HG03060 (cell line): ENCODE data around the gene MSANTD3.
"Not testable (repeated sequence)": the region's sequence is repeated elsewhere in the genome, so short reads cannot be mapped to it uniquely, and the experiment has no call there.

Experiments used
- ATAC-seq: cut with Tn5 transposase; IDR thresholded peaks from one replicate; pipeline ENCODE4 v1.9.1; 2021; ENCODE audit warnings: low read depth, moderate number of reproducible peaks; ENCODE audit not compliant: unreplicated experiment

MSANTD3 gene

DNA sequence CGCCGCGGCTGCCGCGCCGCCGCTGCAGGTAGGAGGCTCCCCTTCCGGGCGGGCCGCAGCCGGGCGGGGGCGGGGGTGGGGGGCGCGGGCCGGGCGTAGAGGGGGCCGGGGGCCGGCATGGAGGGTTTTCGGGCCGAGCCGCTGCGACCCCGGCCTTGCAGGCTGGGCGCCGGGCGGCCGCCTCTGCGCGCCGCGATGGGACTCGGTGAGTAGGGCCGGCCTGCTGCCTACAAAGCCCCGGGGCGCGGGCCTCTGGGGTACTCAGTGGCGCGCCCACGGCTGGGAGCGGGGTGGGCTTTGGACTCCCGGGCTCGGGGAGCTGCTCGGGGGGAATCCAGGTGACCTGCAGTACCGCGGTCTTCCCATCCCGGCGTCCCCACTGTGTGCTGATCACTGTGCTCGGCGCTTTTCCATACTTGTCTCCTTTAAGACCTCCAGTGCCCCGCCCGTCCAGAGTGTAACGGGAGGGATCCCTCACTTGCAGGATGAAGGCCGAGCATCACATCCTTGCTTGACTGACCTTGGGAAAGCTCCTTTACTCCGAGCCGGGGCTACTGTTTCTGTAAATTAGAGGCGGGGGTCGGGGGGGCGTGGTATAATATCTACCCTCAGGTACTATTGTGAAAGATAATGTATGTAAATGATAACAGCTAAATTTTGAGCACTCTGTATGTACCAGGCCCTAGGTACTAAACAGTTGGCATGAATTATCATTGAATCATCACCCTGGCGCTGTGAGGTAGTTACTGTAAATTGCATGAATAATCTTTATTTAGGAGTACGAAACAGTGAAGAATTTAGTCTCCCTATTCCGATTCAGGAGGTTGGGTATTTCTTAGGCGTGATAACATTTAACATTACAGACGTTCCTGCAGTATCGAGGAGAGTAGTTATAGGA is 672 bp downstream of the MSANTD3 start:
- ATAC-seq: no peak

DNA sequence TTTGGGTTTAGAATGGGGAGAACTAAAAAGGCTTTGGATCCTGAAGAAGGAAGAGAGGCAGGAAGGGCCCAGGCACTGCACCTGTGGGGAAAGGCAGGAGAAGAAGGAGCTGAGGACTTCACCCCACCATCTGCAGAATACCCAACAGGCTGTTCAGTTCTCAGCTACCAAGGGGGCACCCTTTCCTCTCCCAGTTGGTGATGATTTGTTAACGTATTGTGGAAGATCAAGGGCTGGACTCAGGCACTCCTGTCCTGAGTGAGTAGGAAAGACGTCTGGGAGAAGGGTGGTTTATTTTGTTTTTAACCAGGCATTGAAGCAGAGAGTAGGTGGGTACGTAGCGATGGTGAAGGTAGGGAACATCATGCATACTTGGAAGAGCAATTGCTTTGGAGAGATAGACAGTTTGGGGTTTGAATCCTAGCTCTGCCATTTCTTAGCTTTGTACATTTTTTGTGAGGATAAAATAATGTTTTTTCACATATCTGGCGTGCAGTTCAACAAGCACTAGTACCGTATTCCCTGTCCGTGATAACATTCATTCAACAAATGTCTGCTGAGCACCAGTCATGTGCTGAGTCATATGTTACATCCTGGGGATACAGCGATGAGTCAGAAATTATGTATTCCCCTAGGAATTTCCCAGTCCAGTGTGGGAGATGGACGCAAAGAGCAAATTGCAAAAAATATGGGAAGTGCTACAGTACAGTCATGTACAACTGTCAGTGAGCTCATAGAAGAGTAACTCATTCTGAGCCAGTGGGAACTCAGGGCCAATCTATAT is 2.1 kb downstream of the MSANTD3 start:
- ATAC-seq: no peak

DNA sequence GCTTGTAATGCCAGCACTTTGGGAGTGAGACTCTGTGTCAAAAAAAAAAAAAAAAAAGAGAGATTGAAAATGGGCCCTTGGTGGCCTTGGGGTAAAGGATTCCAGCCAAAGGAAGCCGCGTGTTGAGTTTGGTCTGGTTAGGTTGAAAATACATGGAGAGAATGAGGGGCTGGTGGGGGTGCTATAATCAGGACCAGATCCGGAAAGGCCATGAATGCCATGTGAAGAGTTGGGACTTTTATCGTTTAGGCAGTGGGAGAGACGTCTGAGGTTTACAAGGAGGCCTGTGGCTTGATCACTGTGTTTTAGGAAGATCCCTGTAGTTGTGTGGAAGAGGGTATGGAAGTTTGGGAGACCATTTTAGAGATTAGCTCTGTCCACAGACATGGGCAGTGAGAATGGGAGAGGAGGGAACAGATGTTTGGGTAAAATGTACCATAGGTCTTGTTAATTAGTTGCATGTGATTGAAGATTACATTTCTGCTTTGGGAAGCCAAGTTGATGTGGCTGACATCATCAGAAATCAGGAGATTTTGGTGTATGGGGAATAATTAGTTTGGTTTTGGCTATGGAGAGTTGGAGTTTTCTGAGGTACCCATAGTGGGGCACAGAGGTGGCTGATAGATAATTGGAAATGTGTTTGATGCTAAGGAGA is 3.5 kb downstream of the MSANTD3 start:
- no peak for ATAC-seq

DNA sequence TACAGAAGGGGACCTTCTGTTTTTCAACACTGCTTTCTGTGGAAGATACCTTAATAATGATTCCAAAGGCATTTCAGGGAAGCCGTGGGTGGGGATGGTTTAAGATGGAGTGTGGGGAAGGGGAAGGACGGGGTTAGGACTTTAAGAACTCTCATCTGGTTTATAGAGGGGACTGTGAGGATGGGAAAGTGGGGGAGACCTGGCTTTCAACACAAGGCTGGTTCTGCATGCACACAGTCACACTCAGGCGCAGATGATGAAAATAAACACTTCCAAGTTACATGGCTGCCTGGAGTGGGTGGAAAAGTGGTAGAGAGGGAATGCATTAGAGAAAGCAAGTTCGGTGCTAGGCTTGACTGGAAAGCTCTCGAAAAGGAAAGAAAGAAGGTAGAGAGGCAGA is 4.9 kb downstream of the MSANTD3 start:
- no peak for ATAC-seq

DNA sequence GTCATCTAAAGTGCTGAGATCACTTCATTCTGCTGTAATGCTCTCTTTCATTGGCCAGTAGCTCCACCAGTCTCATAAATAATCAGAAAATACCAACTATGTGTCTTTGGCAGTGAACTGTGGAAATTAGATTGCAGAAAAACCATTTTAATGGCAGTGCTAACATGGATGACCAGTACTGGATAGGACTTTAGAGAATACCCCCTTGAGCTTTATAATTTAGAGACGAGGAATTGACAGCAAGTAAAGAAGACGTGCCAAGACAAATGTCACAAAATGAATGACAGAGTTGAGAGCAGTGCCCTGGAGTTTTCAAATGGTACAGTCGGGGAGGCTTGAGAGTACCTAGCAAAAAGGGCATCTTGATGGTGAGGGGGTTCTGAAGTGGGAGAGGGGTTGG is 5.8 kb downstream of the MSANTD3 start:
- no peak for ATAC-seq

DNA sequence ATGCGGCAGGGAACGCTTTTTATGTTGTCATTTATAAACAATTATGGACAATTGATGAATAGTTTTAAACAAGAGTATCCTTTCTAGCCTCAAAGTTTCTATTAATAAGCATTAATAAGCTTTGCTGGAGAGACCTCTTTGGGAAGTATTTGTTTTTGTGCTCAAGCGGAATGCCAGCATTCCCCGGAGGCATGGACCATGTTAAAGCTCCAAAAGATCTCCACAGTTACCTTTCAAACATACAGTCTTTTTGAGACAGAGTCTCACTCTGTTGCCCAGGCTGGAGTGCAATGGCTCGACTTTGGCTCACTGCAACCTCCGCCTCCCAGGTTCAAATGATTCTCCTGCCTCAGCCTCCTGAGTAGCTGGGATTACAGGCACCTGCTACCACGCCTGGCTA is 9.6 kb downstream of the MSANTD3 start:
- no peak for ATAC-seq

DNA sequence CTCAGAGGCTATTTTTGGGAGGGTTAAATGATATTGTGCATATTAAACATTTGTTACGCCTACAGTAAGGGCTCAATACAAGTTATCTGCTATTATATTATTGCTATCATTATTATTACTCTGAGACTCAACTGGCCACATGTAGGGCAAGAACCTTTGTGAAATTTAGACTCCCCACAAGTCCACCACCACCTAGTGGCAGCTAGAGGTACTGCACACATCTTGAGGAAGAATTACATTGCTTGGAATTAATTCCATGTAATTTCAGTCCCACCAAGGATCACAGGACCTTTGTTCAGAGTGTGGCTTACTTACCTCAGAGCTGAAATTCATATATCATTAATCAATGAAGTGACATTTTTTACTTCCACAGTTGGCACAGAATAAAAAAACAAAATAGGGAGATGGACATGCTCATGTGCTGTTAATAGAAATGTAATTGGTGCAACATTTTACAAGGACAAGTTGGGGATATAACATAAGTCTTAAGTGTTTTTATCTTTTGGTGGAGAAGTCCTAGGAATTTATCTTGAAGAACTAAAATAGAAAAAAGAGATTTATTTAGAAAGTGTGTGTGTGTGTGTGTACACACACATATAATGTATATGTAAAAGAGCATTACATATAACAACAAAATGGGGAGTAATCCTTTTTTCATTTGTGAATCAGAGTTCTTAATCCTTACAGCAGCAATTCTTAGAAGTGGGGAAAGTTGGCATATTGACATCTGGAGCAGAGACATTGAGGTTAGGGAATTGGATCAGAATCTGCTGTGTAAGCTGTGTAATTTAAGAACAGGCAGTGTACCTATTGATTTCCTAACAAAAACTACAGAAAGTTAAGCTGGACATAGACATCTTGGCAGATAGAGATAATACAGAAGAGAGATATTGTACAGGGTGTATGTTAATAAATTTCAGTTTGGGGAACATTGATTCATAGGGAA is 11.2 kb downstream of the MSANTD3 start:
- ATAC-seq: no peak

DNA sequence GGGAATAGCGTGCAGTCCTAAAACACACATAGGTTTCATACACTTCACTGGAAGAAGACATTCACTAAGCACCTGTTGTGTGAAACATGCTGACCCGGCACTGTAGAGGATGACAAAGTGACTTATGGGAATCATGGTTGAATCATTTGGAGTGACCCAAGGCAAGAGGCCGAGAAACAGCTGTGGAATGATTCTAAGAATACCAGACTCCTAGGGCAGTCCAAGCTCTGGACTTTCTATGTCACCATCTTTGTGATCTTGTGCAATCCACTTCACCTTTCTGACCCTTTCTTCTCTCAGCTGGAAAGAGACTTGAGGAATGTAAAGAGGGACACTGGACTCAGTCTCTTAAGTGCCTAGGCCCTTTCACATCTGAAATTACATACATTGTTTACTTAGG is 13.1 kb downstream of the MSANTD3 start:
- ATAC-seq: no peak

DNA sequence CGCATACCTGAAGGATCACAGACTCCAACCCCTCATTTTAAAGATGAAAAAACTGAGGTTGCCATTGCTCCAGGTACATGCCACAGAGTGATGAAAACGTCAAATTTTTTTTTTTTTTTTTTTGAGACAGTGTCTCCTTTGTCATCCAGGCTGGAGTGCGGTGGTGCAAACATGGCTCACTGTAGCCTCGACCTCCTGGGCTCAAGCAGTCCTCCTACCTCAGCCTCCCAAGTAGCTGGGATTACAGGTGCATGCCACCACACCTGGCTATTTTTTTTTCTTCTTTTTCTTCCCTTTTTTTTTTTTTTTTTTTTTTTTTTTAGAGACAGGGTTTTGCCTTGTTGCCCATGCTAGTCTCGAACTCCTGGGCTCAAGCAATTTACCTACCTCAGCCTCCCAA is 13.5 kb downstream of the MSANTD3 start:
- not testable (repeated sequence) for ATAC-seq

DNA sequence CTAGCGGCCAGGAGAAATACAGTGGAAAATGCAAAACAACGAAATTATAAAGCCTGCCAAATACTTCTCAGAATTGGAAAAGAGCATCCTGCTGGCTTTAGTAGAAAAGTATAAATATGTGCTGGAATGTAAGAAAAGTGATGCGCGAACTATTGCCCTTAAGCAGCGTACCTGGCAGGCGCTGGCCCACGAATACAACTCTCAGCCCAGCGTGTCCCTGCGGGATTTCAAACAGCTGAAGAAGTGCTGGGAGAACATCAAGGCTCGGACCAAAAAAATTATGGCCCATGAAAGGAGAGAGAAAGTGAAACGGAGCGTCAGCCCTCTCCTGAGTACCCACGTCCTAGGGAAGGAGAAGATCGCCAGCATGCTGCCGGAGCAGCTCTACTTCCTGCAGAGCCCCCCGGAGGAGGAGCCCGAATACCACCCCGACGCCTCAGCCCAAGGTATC is 15.0 kb downstream of the MSANTD3 start:
- no peak for ATAC-seq

DNA sequence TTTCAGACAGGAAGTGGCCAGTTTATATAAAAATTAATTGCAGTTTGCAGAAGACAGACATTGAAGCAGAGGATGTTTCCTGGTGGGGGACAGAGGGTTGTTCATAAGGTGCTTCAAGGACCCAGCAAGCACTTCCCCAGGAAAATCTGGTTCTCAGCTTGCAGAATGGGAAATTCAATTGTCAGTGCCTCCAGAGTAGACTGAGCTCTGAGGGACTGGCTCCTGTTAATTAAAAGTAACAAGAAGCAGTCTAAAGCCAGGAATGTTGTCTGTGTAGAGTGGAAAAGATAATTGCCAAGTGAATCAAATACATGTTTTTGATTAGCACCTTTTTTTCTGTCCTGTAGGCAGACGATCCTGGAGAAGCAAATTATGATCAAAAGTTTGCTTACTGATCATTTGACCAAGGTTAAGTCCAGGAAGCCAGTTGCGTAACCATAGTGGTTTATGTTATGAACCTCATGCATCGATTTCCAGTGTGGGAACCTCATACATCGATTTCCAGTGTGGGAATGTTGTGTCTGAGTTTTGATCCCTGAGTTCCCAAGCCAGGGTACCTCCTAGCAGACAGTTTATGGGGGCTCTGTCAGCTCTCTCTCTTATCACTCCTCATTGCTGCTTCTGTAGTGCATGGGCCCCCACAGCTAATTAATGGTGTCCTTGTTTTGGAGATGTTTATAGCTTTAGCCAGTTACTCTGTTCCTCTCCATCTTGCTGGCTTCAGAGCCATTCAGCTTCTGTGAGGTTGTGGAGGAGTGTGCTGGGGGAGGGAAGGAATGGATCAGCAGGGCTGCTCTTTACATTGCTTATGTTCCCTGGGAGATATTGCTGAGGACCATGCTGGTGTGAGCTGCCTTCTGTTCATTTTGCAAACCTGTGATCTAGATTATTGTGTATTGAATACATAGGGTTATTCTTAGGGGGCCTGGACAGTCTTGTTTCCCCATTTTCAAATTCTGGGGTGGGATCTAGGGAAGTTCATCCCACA is 17.1 kb downstream of the MSANTD3 start:
- ATAC-seq: no peak

DNA sequence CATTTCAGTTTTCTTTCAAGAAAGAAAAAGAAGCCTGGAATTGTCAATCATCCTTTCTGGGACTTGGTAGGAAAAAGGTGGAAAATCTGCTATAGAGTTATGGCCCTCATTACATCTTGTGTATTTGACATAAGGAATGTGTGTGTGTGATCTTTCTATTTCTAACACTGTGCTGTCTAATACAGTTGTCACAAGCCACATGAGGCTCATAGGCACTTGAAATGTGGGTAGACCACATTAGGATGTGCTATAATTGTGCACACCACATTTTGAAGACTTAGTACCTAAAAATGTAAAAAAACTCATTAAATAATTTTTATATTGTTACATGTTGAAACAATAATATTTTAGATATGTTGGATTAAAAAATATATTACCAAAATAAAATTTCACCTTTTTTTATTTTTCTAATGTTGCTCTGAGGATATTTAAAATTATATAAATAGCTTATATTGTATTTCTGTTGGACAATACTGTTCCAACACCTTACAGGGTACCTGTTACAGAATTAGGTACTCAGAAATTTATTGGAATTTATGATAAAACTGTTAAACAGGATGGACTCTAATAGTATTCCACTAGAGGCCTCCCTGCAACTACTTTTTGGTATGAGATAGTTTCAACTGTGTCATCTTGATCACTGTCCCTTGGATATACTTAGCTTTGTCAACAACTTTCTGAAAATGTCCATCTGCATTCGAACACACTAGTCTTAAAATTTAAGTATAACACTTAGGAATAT is 18.4 kb downstream of the MSANTD3 start:
- ATAC-seq: no peak

DNA sequence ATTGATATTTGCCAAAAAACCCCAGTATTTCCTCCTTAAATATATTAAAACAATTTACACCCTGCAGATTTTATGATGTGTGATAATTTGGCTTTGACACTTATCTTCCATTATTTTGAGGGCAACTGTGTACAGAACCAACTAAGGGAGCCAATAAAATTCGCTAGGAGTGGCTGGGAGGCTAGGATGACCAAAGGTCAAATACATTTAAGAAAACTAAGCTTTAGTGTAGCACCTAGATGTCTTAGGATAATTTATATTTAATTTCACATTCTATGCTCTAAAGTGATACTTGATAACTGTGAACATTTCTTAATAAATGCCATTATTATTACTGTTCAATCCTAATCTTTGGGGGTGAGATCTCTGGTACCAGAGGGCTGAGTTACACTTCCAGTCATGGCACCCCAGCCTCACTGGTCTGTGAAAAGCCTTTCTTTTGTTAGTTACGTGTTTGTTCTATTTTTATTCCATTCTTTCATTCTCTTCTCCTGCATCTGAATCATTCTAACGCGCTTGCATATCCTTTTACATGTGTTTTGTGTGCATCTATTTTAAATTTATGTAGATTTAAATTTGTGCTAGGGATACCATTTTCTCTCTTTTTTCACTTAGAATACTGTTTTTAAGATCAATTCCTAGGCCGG is 19.1 kb downstream of the MSANTD3 start:
- ATAC-seq: no peak

DNA sequence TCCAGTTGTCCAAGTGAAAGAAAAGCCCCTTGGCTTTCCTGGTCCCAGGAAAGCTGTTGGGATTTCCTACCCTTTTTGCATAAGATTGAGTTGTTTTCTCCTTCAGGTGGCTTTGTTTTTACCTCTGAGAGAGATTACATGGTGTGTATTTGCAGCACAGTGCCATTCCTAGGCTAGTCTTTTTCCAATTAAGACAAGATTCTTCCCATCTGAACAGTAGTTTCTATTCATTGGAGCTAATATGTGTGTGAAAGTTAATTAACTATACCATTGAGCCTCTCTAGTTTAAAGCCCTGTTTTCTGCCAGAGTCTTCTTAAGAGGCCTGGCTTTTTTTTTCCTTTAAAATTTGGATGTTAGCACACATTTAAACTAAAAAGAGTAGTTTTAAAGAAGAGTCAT is 20.1 kb downstream of the MSANTD3 start:
- no peak for ATAC-seq

DNA sequence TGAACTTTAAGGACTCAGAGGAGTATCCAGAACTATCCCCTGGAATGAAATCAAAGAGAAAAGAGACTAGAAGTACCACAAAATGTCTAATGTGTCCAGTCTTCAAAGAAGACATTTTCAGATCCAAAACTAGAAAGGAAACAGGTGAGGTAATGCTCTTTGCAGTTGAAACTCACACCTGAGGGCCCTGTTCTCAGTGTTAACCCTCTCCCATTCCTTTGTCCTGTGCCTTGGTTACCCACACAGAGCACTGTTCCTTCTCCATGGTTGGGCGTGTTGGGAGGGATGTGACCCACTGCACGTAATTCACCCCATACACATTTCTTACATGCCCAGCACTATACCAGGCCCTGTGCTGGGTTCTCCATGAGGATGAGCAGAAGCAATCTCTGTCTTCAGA is 21.3 kb downstream of the MSANTD3 start:
- no peak for ATAC-seq

DNA sequence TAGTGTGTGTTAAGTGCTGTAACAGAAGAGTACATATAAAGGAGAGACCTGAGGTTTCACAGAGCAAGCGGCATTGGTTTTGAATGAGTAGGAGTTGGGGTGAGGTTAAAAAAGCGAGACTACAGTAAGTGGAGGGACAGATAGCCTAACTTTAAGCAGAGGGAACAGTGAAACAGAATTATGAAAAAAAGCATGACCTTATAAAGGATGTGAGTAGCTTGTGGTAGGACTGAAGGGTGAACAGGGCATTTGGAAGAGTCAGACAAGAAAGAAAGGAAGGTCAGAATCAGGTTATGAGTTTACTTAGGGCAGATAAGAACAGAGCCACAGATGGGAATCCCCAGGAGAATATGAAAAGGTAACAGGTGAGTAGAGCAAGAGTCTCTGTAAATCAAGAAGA is 22.5 kb downstream of the MSANTD3 start:
- ATAC-seq: no peak

DNA sequence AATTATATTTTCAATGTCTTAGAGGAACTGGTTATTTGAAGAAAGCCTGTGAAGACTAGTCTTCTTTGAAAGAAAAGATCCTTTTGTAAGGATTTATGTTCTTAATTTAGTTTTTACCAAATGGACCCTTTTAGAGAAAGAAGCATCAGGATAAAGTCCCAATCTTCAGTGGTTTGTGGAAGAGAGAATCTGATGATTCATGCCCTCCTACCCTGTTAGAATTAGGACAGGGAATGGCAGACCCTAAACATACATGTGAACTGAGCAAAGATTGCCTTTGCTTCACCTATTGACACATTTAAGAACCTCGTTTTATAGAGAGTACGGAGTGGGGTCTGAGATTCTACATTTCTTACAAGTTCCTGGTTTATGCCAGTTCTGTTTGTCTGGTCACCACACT is 26.0 kb downstream of the MSANTD3 start:
- no peak for ATAC-seq

DNA sequence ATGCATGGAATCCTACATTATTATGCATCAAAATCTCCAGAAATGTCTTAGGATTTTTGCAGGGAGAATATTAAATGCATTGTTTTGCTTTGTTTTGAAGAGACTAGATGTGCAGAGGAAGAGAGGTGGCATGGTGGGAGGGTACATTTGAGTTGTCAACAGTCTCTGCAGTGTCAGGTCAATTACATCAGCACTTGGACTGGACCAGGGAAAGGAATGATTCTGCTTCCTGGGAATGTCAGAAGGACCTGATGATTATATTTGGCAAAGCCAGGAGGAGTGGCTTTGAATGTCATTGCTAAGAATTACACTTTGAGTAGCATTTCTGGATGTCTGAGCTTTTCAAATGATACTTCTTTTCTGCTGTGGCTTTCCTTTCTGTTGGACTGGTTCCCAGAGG is 28.5 kb downstream of the MSANTD3 start:
- no peak for ATAC-seq
